CD4-positive, alpha-beta T cell treated with Interferon alpha-2 for 1 hour (primary cell): ENCODE data around the gene SYCP3.
"Not testable (repeated sequence)": the region's sequence is repeated elsewhere in the genome, so short reads cannot be mapped to it uniquely, and the experiment has no call there.

Experiments used
- DNase-seq, 2 donors: peaks; one replicate each; pipeline ENCODE4 v3.0.0-alpha.2; 2020 to 2022

Gene SYCP3

GRCh38 chr12:101759396-101760047 lies 20.3 kb upstream of the SYCP3 start:
- DNase-seq = peak; percentile 7 to 57

- DNase-seq = no peak
Measured at GRCh38 chr12:101750152-101750551, 10.9 kb upstream of the SYCP3 start.

- DNase-seq = no peak
Measured at GRCh38 chr12:101749657-101750056, 10.4 kb upstream of the SYCP3 start.

- DNase-seq = no peak
Measured at GRCh38 chr12:101748907-101749306, 9.6 kb upstream of the SYCP3 start.

GRCh38 chr12:101747697-101748096 lies 8.4 kb upstream of the SYCP3 start:
- DNase-seq = no peak

- DNase-seq = no peak
Measured at GRCh38 chr12:101746661-101747060, 7.4 kb upstream of the SYCP3 start.

- DNase-seq = no peak
Measured at GRCh38 chr12:101746196-101746595, 6.9 kb upstream of the SYCP3 start.

- DNase-seq = no peak
Measured at GRCh38 chr12:101745481-101745880, 6.2 kb upstream of the SYCP3 start.

- DNase-seq = peak; percentile 12 to 77
Measured at GRCh38 chr12:101743724-101744472, 4.6 kb upstream of the SYCP3 start.

- no peak for DNase-seq
Measured at GRCh38 chr12:101743242-101743641, 4.0 kb upstream of the SYCP3 start.

- DNase-seq = no peak
Measured at GRCh38 chr12:101740980-101741379, 1.7 kb upstream of the SYCP3 start.

- no peak for DNase-seq
Measured at GRCh38 chr12:101740566-101740965, 1.3 kb upstream of the SYCP3 start.

GRCh38 chr12:101737476-101737875 lies 1.8 kb downstream of the SYCP3 start:
- no peak for DNase-seq

- not testable (repeated sequence) for DNase-seq
Measured at GRCh38 chr12:101734482-101734881, 4.8 kb downstream of the SYCP3 start.

- DNase-seq = no peak
Measured at GRCh38 chr12:101733166-101733565, 6.1 kb downstream of the SYCP3 start.

GRCh38 chr12:101732318-101732717 lies 6.9 kb downstream of the SYCP3 start:
- DNase-seq = no peak

- no peak for DNase-seq
Measured at GRCh38 chr12:101729842-101730241, 9.4 kb downstream of the SYCP3 start.

- DNase-seq = no peak
Measured at GRCh38 chr12:101727098-101727497, 12.2 kb downstream of the SYCP3 start.

GRCh38 chr12:101722392-101722791 lies 16.9 kb downstream of the SYCP3 start:
- no peak for DNase-seq

- no peak for DNase-seq
Measured at GRCh38 chr12:101720118-101720517, 19.1 kb downstream of the SYCP3 start.

- DNase-seq = no peak
Measured at GRCh38 chr12:101719566-101719965, 19.7 kb downstream of the SYCP3 start.

GRCh38 chr12:101714877-101715444 lies 24.3 kb downstream of the SYCP3 start:
- DNase-seq = no peak

GRCh38 chr12:101713930-101714329 lies 25.3 kb downstream of the SYCP3 start:
- no peak for DNase-seq

- DNase-seq = no peak
Measured at GRCh38 chr12:101713059-101713682, 26.1 kb downstream of the SYCP3 start.
